ENCODE data around the gene NKAIN2. TPM values are rescaled to one million over a fixed set of nuclear protein-coding genes. Genes with fewer than 3 reads are reported as not detected.
"Not testable (repeated sequence)": the region's sequence is repeated elsewhere in the genome, so short reads cannot be mapped to it uniquely, and the experiment has no call there.

Gene NKAIN2
- total and polyA plus RNA-seq, 5 donors from 2014 or later: not detected

GRCh38 chr6:124737804-124738203 is 934.1 kb downstream of the NKAIN2 start:
- not testable (repeated sequence) for H3K4me1 ChIP-seq (ENCODE audit: control insufficient read depth, insufficient read depth, low read length, poor library complexity, severe bottlenecking); H3K27me3 ChIP-seq (ENCODE audit: control insufficient read depth, insufficient read depth, low read length); H3K4me3 ChIP-seq (ENCODE audit: low read depth, low read length); H3K36me3 ChIP-seq (ENCODE audit: control insufficient read depth, insufficient read depth, low read length); H3K27ac Mint-ChIP-seq; H3K9me3 Mint-ChIP-seq; H3K4me3 Mint-ChIP-seq; H3K9me3 ChIP-seq (ENCODE audit: control insufficient read depth in 2 of 2, low read length in 2 of 2); H3K36me3 Mint-ChIP-seq; H3K27ac ChIP-seq (ENCODE audit: insufficient read depth, low read length, poor library complexity, severe bottlenecking); H3K27me3 Mint-ChIP-seq; DNase-seq; H3K4me1 Mint-ChIP-seq; ATAC-seq (ENCODE audit: low read depth in 2 of 2)

- no peaks in the 10 kb centered on the region for H3K4me1 Mint-ChIP-seq
- no peaks in the 10 kb centered on the region for H3K36me3 ChIP-seq (ENCODE audit: control insufficient read depth, insufficient read depth, low read length)
- H3K27ac Mint-ChIP-seq: no peak overlapping the region
- no peaks in the 10 kb centered on the region for H3K36me3 Mint-ChIP-seq
- no peaks in the 10 kb centered on the region for H3K9me3 ChIP-seq (ENCODE audit: control insufficient read depth in 2 of 2, low read length in 2 of 2)
- no peaks in the 10 kb centered on the region for H3K27me3 ChIP-seq (ENCODE audit: control insufficient read depth, insufficient read depth, low read length)
- no peak overlapping the region for H3K4me3 Mint-ChIP-seq
- ATAC-seq (ENCODE audit: low read depth in 2 of 2) (no peak), DNase-seq (no peak)
- no peak overlapping the region for H3K4me3 ChIP-seq (ENCODE audit: low read depth, low read length)
- peaks cover 0 to 10% (median 6%) of the 10 kb centered on the region in 7 donors for H3K9me3 Mint-ChIP-seq
- no peaks in the 10 kb centered on the region for H3K27me3 Mint-ChIP-seq
- H3K4me1 ChIP-seq (ENCODE audit: control insufficient read depth, insufficient read depth, low read length, poor library complexity, severe bottlenecking): no peaks in the 10 kb centered on the region
- no peak overlapping the region for H3K27ac ChIP-seq (ENCODE audit: insufficient read depth, low read length, poor library complexity, severe bottlenecking)
Observed at GRCh38 chr6:124738482-124738881, 934.8 kb downstream of the NKAIN2 start.

- Histone ChIP-seq H3K4me1 (ENCODE audit: control insufficient read depth, insufficient read depth, low read length, poor library complexity, severe bottlenecking) (no peaks in the 10 kb centered on the region), H3K4me3 (ENCODE audit: low read depth, low read length) (no peak overlapping the region), H3K27me3 (ENCODE audit: control insufficient read depth, insufficient read depth, low read length) (no peaks in the 10 kb centered on the region), H3K9me3 (ENCODE audit: control insufficient read depth in 2 of 2, low read length in 2 of 2) (no peaks in the 10 kb centered on the region), H3K36me3 (ENCODE audit: control insufficient read depth, insufficient read depth, low read length) (no peaks in the 10 kb centered on the region), H3K27ac (ENCODE audit: insufficient read depth, low read length, poor library complexity, severe bottlenecking) (no peak overlapping the region)
- Mint-ChIP-seq H3K4me3 (no peak overlapping the region), H3K27me3 (no peaks in the 10 kb centered on the region), H3K9me3 (peaks cover 0 to 10% (median 4%) of the 10 kb centered on the region in 7 donors), H3K36me3 (no peaks in the 10 kb centered on the region), H3K27ac (no peak overlapping the region), H3K4me1 (no peaks in the 10 kb centered on the region)
- no peak for DNase-seq
- ATAC-seq (ENCODE audit: low read depth in 2 of 2): no peak
Observed at GRCh38 chr6:124741341-124741740, 937.7 kb downstream of the NKAIN2 start.

GRCh38 chr6:124742971-124743370 is 939.3 kb downstream of the NKAIN2 start:
- no peaks in the 10 kb centered on the region for H3K27me3 ChIP-seq (ENCODE audit: control insufficient read depth, insufficient read depth, low read length)
- no peaks in the 10 kb centered on the region for H3K9me3 ChIP-seq (ENCODE audit: control insufficient read depth in 2 of 2, low read length in 2 of 2)
- Mint-ChIP-seq H3K4me1 (no peaks in the 10 kb centered on the region), H3K4me3 (no peak overlapping the region), H3K9me3 (peaks cover 0 to 10% (median 2%) of the 10 kb centered on the region in 7 donors), H3K36me3 (no peaks in the 10 kb centered on the region), H3K27ac (no peak overlapping the region), H3K27me3 (no peaks in the 10 kb centered on the region)
- H3K27ac ChIP-seq (ENCODE audit: insufficient read depth, low read length, poor library complexity, severe bottlenecking): no peak overlapping the region
- H3K4me1 ChIP-seq (ENCODE audit: control insufficient read depth, insufficient read depth, low read length, poor library complexity, severe bottlenecking): no peaks in the 10 kb centered on the region
- no peak for DNase-seq
- H3K36me3 ChIP-seq (ENCODE audit: control insufficient read depth, insufficient read depth, low read length): no peaks in the 10 kb centered on the region
- ATAC-seq (ENCODE audit: low read depth in 2 of 2): no peak
- no peak overlapping the region for H3K4me3 ChIP-seq (ENCODE audit: low read depth, low read length)

- Histone ChIP-seq H3K4me3 (ENCODE audit: low read depth, low read length) (no peak overlapping the region), H3K27ac (ENCODE audit: insufficient read depth, low read length, poor library complexity, severe bottlenecking) (no peak overlapping the region), H3K36me3 (ENCODE audit: control insufficient read depth, insufficient read depth, low read length) (no peaks in the 10 kb centered on the region), H3K27me3 (ENCODE audit: control insufficient read depth, insufficient read depth, low read length) (no peaks in the 10 kb centered on the region), H3K9me3 (ENCODE audit: control insufficient read depth in 2 of 2, low read length in 2 of 2) (no peaks in the 10 kb centered on the region), H3K4me1 (ENCODE audit: control insufficient read depth, insufficient read depth, low read length, poor library complexity, severe bottlenecking) (no peaks in the 10 kb centered on the region)
- Mint-ChIP-seq H3K4me3 (no peak overlapping the region), H3K4me1 (no peaks in the 10 kb centered on the region), H3K27ac (no peak overlapping the region), H3K27me3 (no peaks in the 10 kb centered on the region), H3K9me3 (peaks cover 0 to 10% (median 2%) of the 10 kb centered on the region in 7 donors), H3K36me3 (no peaks in the 10 kb centered on the region)
- ATAC-seq (ENCODE audit: low read depth in 2 of 2): no peak
- no peak for DNase-seq
Observed at GRCh38 chr6:124743420-124743819, 939.8 kb downstream of the NKAIN2 start.

GRCh38 chr6:124747349-124747748 is 943.7 kb downstream of the NKAIN2 start:
- H3K27me3 ChIP-seq (ENCODE audit: control insufficient read depth, insufficient read depth, low read length): no peaks in the 10 kb centered on the region
- ATAC-seq (ENCODE audit: low read depth in 2 of 2): no peak
- H3K9me3 ChIP-seq (ENCODE audit: control insufficient read depth in 2 of 2, low read length in 2 of 2): no peaks in the 10 kb centered on the region
- Mint-ChIP-seq H3K36me3 (no peaks in the 10 kb centered on the region), H3K4me3 (no peak overlapping the region), H3K4me1 (no peaks in the 10 kb centered on the region), H3K27me3 (no peaks in the 10 kb centered on the region), H3K9me3 (peaks cover 0 to 2% (median 0%) of the 10 kb centered on the region in 7 donors), H3K27ac (no peak overlapping the region)
- no peaks in the 10 kb centered on the region for H3K36me3 ChIP-seq (ENCODE audit: control insufficient read depth, insufficient read depth, low read length)
- H3K4me1 ChIP-seq (ENCODE audit: control insufficient read depth, insufficient read depth, low read length, poor library complexity, severe bottlenecking): no peaks in the 10 kb centered on the region
- no peak overlapping the region for H3K4me3 ChIP-seq (ENCODE audit: low read depth, low read length)
- H3K27ac ChIP-seq (ENCODE audit: insufficient read depth, low read length, poor library complexity, severe bottlenecking): no peak overlapping the region
- DNase-seq: no peak

- Mint-ChIP-seq H3K36me3 (no peaks in the 10 kb centered on the region), H3K27me3 (no peaks in the 10 kb centered on the region), H3K4me1 (no peaks in the 10 kb centered on the region), H3K9me3 (peaks cover 0 to 4% (median 2%) of the 10 kb centered on the region in 7 donors), H3K4me3 (no peak overlapping the region), H3K27ac (no peak overlapping the region)
- no peaks in the 10 kb centered on the region for H3K9me3 ChIP-seq (ENCODE audit: control insufficient read depth in 2 of 2, low read length in 2 of 2)
- no peaks in the 10 kb centered on the region for H3K4me1 ChIP-seq (ENCODE audit: control insufficient read depth, insufficient read depth, low read length, poor library complexity, severe bottlenecking)
- H3K27ac ChIP-seq (ENCODE audit: insufficient read depth, low read length, poor library complexity, severe bottlenecking): no peak overlapping the region
- DNase-seq (no peak), ATAC-seq (ENCODE audit: low read depth in 2 of 2) (no peak)
- H3K36me3 ChIP-seq (ENCODE audit: control insufficient read depth, insufficient read depth, low read length): no peaks in the 10 kb centered on the region
- H3K4me3 ChIP-seq (ENCODE audit: low read depth, low read length): no peak overlapping the region
- no peaks in the 10 kb centered on the region for H3K27me3 ChIP-seq (ENCODE audit: control insufficient read depth, insufficient read depth, low read length)
Observed at GRCh38 chr6:124748778-124749177, 945.1 kb downstream of the NKAIN2 start.

GRCh38 chr6:124753001-124753400 is 949.3 kb downstream of the NKAIN2 start:
- H3K36me3 ChIP-seq (ENCODE audit: control insufficient read depth, insufficient read depth, low read length): no peaks in the 10 kb centered on the region
- H3K27me3 ChIP-seq (ENCODE audit: control insufficient read depth, insufficient read depth, low read length): no peaks in the 10 kb centered on the region
- no peaks in the 10 kb centered on the region for H3K27me3 Mint-ChIP-seq
- H3K27ac ChIP-seq (ENCODE audit: insufficient read depth, low read length, poor library complexity, severe bottlenecking): no peak overlapping the region
- H3K9me3 Mint-ChIP-seq: peaks cover 0 to 8% (median 4%) of the 10 kb centered on the region in 7 donors
- no peaks in the 10 kb centered on the region for H3K4me1 Mint-ChIP-seq
- no peak for DNase-seq
- H3K4me3 Mint-ChIP-seq: no peak overlapping the region
- H3K9me3 ChIP-seq (ENCODE audit: control insufficient read depth in 2 of 2, low read length in 2 of 2): no peaks in the 10 kb centered on the region
- no peaks in the 10 kb centered on the region for H3K4me1 ChIP-seq (ENCODE audit: control insufficient read depth, insufficient read depth, low read length, poor library complexity, severe bottlenecking)
- no peak for ATAC-seq (ENCODE audit: low read depth in 2 of 2)
- no peaks in the 10 kb centered on the region for H3K36me3 Mint-ChIP-seq
- H3K4me3 ChIP-seq (ENCODE audit: low read depth, low read length): no peak overlapping the region
- H3K27ac Mint-ChIP-seq: no peak overlapping the region

Measured in CD4-positive, CD25-positive, alpha-beta regulatory T cell (primary cell).